Fibroblast of the conjunctiva (primary cell): Measurements from ENCODE around the gene CSGALNACT2.
"Not testable (repeated sequence)": the region's sequence is repeated elsewhere in the genome, so short reads cannot be mapped to it uniquely, and the experiment has no call there.

Source experiments
- DNase-seq: peaks from one replicate; pipeline ENCODE4 v3.0.0-alpha.2; 2010; ENCODE audit warnings: low read depth

CSGALNACT2 gene

GRCh38 chr10:43151371-43151770 is 13.1 kb downstream of the CSGALNACT2 start:
- DNase-seq: no peak

DNA sequence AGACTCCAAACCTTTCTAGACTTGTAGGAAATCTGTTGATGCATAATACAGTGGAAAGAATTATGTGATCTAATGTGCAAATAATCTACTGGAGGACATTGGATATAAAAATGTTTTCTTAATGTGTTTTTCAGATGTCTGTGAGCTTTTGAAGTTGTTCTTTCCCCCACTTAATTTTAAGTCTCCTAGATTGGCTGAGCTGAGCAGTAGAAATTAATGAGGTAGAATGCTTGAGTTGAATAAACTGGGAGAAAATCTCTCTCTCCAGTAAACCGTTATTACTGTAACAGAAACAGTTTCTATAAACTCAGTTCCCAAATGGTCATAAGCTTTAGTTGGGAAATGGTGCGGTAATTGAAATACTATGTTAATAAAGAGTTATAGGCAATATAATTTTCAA is 15.7 kb downstream of the CSGALNACT2 start:
- DNase-seq: no peak

DNA sequence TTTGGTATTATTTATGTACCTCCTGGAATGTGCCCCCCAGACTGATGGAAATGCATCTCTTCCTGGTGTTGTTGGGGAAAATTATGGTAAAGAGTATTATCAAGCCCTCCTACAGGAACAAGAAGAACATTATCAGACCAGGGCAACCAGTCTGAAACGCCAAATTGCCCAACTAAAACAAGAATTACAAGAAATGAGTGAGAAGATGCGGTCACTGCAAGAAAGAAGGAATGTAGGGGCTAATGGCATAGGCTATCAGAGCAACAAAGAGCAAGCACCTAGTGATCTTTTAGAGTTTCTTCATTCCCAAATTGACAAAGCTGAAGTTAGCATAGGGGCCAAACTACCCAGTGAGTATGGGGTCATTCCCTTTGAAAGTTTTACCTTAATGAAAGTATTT is 17.0 kb downstream of the CSGALNACT2 start:
- no peak for DNase-seq

DNA sequence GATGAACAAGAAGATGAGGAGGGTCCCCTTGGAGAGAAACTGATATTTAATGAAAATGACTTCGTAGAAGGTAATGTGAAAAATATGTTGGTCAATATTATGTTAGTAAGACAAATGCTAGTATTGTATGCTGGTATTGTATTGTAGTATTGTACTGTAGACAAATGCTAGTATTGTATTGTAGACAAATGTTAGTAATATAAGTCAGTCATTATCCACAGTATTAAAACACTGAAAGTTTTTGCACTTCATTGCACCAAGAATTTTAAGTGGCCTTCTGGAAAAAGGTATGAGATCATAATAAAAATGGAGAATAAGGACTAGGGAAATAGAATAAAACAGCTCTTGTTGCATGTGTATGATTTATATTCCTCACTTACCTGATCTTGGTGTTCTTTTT is 17.5 kb downstream of the CSGALNACT2 start:
- no peak for DNase-seq

DNA sequence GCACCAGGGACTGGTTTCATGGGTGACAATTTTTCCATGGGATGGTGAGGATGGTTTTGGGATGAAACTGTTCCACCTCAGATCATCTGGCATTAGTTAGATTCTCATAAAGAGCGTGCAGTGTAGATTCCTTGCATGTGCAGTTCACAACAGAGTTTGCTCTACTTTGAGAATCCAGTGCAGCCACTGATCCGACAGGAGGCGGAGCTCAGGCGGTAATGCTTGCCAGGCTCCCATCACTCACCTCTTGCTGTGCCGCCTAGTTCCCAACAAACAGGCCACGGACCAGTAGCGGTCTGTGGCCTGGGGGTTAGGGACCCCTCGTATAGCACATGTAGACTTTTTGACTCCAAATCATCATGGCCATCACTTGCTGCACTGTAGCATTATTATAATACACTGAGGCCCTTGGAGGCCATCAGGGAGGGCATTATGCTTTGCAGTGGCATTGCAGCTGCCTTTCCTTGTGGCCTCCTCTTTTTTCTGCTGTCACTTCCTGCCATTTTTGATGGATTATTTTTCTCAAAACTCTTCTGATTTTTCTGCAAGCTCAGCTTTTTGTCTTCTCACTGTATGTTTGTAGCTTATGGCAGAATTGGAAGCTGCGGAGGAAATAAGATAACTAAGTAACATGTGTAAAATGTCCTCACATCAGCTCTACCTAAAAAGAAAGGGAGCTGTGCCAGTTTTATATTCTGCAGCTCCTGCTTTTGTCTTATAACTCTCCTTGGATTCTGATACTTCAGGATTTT is 18.5 kb downstream of the CSGALNACT2 start:
- no peak for DNase-seq

GRCh38 chr10:43158636-43159035 is 20.4 kb downstream of the CSGALNACT2 start:
- no peak for DNase-seq

GRCh38 chr10:43160046-43160920 is 22.0 kb downstream of the CSGALNACT2 start:
- DNase-seq: no peak

GRCh38 chr10:43160921-43161255 is 22.6 kb downstream of the CSGALNACT2 start:
- DNase-seq: no peak

GRCh38 chr10:43162604-43163003 is 24.4 kb downstream of the CSGALNACT2 start:
- DNase-seq: no peak

- no peak for DNase-seq
Measured at GRCh38 chr10:43166207-43166879, 28.1 kb downstream of the CSGALNACT2 start.

GRCh38 chr10:43166880-43167497 is 28.7 kb downstream of the CSGALNACT2 start:
- DNase-seq: no peak

- DNase-seq: no peak
Measured at GRCh38 chr10:43167498-43167889, 29.2 kb downstream of the CSGALNACT2 start.

GRCh38 chr10:43170491-43170890 is 32.2 kb downstream of the CSGALNACT2 start:
- DNase-seq: no peak

DNA sequence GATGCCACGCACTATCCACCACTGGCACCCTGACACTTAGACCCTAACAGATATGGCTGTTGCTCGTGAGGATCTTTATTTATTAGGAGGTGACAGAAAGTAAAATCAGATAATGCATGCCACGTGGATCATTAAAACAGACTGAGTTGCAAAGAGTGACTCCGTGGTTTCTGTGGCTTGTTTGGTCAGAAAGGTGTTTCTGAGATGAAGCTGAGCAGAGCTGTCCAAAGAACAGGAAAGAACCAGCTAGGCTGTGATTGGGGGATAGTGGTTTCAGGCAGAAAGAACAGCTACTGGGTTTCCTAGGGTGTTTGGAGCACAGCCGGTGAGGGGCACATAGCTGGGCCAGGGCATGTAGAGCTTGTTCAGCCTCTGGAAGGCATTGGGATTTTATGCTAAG is 34.4 kb downstream of the CSGALNACT2 start:
- DNase-seq: no peak

- DNase-seq: no peak
Measured at GRCh38 chr10:43173120-43173519, 34.9 kb downstream of the CSGALNACT2 start.

- DNase-seq: no peak
Measured at GRCh38 chr10:43174969-43175368, 36.7 kb downstream of the CSGALNACT2 start.

GRCh38 chr10:43176271-43176670 is 38.0 kb downstream of the CSGALNACT2 start:
- DNase-seq: no peak

- DNase-seq: no peak
Measured at GRCh38 chr10:43177595-43177994, 39.4 kb downstream of the CSGALNACT2 start.

DNA sequence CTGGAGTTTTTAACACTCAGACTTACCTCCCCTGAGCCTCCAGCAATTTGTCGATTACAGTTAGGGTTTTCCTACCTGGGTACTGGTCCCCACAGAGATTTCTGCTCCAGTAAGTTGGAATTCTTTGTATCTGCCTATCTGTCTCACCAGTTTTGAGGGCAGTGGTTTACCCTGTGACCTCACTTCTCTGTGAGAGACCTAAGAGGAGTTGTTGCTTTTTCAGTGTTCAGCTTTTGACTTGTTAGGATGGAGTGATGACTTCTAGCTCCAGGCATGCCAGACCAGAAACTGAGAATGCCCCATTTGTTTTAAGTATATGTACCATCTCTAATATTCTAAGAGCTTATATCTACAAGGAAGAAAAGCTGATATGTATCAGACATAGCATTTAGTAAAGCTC is 42.9 kb downstream of the CSGALNACT2 start:
- DNase-seq: no peak

- not testable (repeated sequence) for DNase-seq
Measured at GRCh38 chr10:43183764-43184163, 45.5 kb downstream of the CSGALNACT2 start.

DNA sequence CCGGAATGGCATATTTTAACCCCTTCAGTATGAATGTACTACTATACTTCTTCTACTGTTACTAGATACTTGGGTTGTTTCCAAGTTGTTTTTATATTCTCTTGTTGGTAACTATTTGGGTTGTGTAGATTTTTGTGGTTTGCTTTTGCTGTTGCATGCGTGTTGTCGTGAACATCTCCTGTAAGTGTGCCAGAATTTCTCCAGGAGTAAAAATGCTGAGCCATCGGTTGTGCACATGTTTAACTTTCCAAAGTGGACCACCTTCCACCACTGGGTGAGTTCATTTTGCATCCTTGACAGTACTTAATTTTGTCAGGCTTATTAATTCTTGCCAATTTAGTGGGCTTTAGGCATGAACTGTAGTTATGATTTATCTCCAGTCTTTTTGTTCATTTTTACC is 47.9 kb downstream of the CSGALNACT2 start:
- DNase-seq: no peak

DNA sequence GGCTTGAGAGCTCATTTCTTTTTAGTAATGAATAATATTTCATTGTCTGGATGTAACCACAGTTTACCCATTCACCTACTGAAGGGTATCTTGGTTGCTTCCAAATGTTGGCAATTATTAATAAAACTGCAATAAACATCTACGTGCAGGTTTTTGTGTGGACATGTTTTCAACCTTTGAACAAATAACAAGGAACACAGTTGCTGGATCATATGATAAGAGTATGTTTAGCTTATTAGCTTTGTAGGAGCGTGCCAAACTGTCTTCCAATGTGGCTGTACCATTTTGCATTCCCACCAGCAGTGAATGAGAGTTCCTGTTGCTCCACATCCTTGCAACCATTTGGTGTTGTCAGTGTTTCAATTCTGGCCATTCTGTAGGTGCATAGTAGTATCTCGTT is 49.0 kb downstream of the CSGALNACT2 start:
- no peak for DNase-seq
